PC-9 (cell line): ENCODE data around the gene SPATS2. TPM values are rescaled to one million over a fixed set of nuclear protein-coding genes. Genes with fewer than 3 reads are reported as not detected.

Experiments used
- BruUV-seq: library from RNA; stranded (reverse); fragments of 400-500 nt; replicated peaks from 2 replicates; lab custom pipeline; 2021; lab: Mats Ljungman, UMichigan
- CTCF ChIA-PET: fragments of 300-600 bp; sonication (Branson Sonifier 250); formaldehyde crosslinking; loops from one replicate; lab custom pipeline; 2022; ENCODE audit warnings: antibody characterized with exemption; lab: Charles Lee
- POLR2A ChIA-PET: fragments of 300-600 bp; sonication (Branson Sonifier 250); formaldehyde crosslinking; loops from one replicate; lab custom pipeline; 2022; ENCODE audit warnings: antibody characterized with exemption; ENCODE audit not compliant: unreplicated experiment; lab: Charles Lee
- DNase-seq, 2 experiments: peaks; one replicate each; pipeline versions ENCODE4 v3.0.0 to v3.0.0-alpha.2; 2015 to 2022; ENCODE audit warnings: mixed read lengths in 1 of 2
- H2AFZ ChIP-seq: fragments of 200-600 bp; sonication (generic); 2 replicates; pipeline ENCODE4 v1.8.1; 2017; ENCODE audit warnings: antibody characterized with exemption
- H3F3A ChIP-seq: fragments of 200-600 bp; sonication (generic); 2 replicates; pipeline ENCODE4 v1.8.1; 2017; ENCODE audit warnings: antibody characterized with exemption, mild to moderate bottlenecking, low read depth; ENCODE audit not compliant: insufficient read depth
- H3K27ac ChIP-seq: fragments of 200-600 bp; sonication (generic); 2 replicates; pipeline ENCODE4 v1.6.1; 2016; ENCODE audit warnings: mixed run types
- H3K27me3 ChIP-seq: fragments of 200-600 bp; sonication (generic); 2 replicates; pipeline ENCODE4 v1.6.1; 2016; ENCODE audit warnings: low read depth, mixed run types; ENCODE audit not compliant: insufficient read depth
- H3K36me3 ChIP-seq: fragments of 200-600 bp; sonication (generic); 2 replicates; pipeline ENCODE4 v1.6.1; 2016; ENCODE audit warnings: low read depth, mixed run types
- H3K4me1 ChIP-seq: fragments of 200-600 bp; sonication (generic); replicated peaks from 2 replicates; pipeline ENCODE4 v1.6.1; 2016; ENCODE audit warnings: mixed run types; ENCODE audit not compliant: insufficient read depth
- H3K4me2 ChIP-seq: fragments of 200-600 bp; sonication (generic); 2 replicates; pipeline ENCODE4 v1.6.1; 2017; ENCODE audit warnings: mixed run types
- H3K4me3 ChIP-seq: fragments of 200-600 bp; sonication (generic); 2 replicates; pipeline ENCODE4 v1.6.1; 2016; ENCODE audit warnings: mixed run types
- H3K79me2 ChIP-seq: fragments of 200-600 bp; sonication (generic); 2 replicates; pipeline ENCODE4 v1.6.1; 2017; ENCODE audit warnings: low read depth, mixed run types
- H3K9me2 ChIP-seq: fragments of 200-600 bp; sonication (generic); 2 replicates; pipeline ENCODE4 v1.8.1; 2017; ENCODE audit warnings: mild to moderate bottlenecking; ENCODE audit not compliant: insufficient read depth
- H3K9me3 ChIP-seq: fragments of 200-600 bp; sonication (generic); 2 replicates; pipeline ENCODE4 v1.8.1; 2016; ENCODE audit warnings: low read depth; ENCODE audit not compliant: insufficient read depth
- H4K20me1 ChIP-seq: fragments of 200-600 bp; sonication (generic); 2 replicates; pipeline ENCODE4 v1.8.1; 2017; ENCODE audit not compliant: insufficient read depth
- CTCF ChIP-seq: fragments of 200-600 bp; sonication (generic); conservative IDR thresholded peaks from 2 replicates; pipeline ENCODE4 v1.6.1; 2017; ENCODE audit warnings: mixed run types, antibody characterized with exemption, mild to moderate bottlenecking, moderate library complexity
- EZH2 ChIP-seq: fragments of 200-600 bp; sonication (generic); IDR thresholded peaks from 2 replicates; pipeline ENCODE4 v1.8.0; 2017; ENCODE audit warnings: antibody characterized with exemption, low read depth
- intact Hi-C: fragments of 100-400 bp; cut with micrococcal nuclease; formaldehyde crosslinking; loops from one replicate; pipeline ENCODE4 v1.10.0; 2022; ENCODE audit not compliant: unreplicated experiment
- total RNA-seq: library from RNA; stranded (reverse); gene quantifications from 2 replicates; pipeline ENCODE4 v1.2.3, GENCODE V29; 2021

SPATS2 gene
- total RNA-seq, 1 experiment from 2014 or later = 65.1 TPM

DNA sequence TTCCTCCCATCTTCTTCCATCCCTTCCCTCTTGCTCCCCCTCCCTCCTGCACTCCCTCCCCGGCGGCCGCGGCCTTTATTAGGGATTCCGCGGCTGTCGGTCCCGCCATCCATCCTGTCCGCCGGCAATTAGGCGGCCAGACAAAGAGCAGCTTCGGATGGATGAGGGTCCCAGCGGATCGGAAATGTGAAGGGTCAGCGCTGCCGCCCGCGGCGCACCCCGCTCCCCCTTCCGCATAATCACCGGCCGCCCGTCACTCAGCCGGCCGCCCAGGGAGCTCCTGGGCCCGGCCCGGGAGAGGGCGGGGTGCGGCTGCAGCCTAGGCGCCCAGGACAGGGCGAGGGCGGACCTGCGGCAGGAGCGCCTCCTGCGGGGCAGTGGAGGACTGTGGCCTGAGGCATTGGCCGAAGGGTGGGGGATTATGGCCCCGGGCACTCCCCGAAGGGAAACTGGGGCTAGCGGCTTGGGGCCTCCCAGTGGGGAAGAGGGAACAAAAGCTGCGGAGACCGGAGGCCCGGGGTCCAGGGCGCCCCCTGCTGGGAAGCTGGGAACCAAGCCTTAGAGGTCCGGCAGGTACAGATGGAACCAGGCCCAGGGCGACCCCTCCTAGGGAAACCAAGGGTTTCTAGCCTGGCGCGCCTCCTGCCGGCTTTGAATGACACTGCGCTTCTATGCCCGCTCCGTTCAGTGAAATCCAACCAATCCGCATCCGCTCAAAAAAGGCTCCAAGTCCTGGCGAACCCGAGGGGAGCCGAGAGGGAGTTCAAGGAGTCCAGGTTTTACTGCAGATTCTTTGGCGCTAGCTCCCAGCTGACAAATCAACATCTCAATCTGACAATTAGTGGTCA, 25.0 kb upstream of the SPATS2 start:
- Histone ChIP-seq H2AFZ (no peak overlapping the region), H3K27ac (no peak overlapping the region), H3K4me2 (peak overlapping the region; percentile 26; the same call in 1 of the 2 replicates), H3K27me3 (peaks cover 44% of the 10 kb centered on the region), H4K20me1 (no peaks in the 10 kb centered on the region), H3K9me2 (no peaks in the 10 kb centered on the region), H3K9me3 (no peaks in the 10 kb centered on the region), H3K4me3 (no peak overlapping the region), H3K79me2 (no peaks in the 10 kb centered on the region), H3K4me1 (peaks cover 19% of the 10 kb centered on the region), H3F3A (peaks cover 12% of the 10 kb centered on the region; the same call in 1 of the 2 replicates), H3K36me3 (no peaks in the 10 kb centered on the region)
- intact Hi-C loops = loop anchor here (5.0 kb wide), 1 partner anchor 280 kb away; the partner anchor contains the start of gene KMT2D
- CTCF ChIA-PET = interaction anchor here (0.5 to 1.2 kb wide), 4 partner anchors 13 to 322 kb away, joined by 3 to 6 read pairs (median 4); no protein-coding TSS in a partner anchor
- TF ChIP-seq EZH2 (no peak), CTCF (peak; percentile 71)
- POLR2A ChIA-PET = interaction anchor here (0.6 kb wide), 1 partner anchor 100 kb away, joined by 7 read pairs; no protein-coding TSS in a partner anchor
- peak in 1 of 2 experiments; percentile 74 for DNase-seq
- no TSS peak for BruUV-seq

DNA sequence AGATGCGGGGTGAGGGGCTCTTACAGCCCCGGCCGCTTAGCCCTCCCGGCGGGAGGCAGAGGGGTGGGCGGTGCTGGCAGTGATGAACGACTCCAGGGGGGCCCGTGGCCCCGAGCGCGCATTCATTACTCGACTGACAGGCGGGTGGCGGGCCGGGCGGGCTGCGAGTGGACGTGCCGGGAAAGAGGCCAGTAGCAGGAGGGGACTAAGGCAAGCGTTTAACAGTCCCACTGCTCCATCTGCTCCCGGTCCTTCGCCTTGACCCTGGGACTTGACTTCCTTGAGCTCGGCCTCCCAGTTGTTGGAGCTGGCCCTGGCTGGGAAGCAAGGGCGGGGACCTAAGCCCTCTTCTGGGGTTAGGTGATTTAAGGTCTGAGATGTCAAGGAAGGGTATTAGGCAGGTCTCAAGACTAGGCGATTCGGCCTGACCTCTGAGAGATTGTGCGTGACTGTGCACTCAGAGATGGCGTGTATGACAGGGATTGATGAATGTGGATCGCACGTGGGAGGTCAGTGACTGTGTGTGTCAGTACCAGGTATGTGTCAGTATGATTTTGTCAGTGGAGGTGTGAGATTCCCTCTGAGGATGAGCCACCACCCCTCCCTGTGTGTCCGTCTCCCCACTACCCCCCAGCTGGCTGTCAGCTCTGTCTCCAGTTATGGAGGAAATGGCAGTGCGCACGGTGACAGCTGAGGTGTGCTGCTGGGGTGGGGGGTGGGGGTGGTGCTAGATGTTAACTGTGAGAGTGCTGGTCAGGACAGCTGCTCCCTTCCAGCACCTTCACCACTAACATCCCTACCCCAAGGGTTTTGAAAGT, 24.1 kb upstream of the SPATS2 start:
- Histone ChIP-seq H3K27me3 (peaks cover 45% of the 10 kb centered on the region), H3K4me3 (no peak overlapping the region)

More for the DNA sequence above, 24.1 kb upstream of the SPATS2 start:
- Histone ChIP-seq H3K9me2 (no peaks in the 10 kb centered on the region), H4K20me1 (no peaks in the 10 kb centered on the region), H2AFZ (no peak overlapping the region), H3K79me2 (no peaks in the 10 kb centered on the region), H3K27ac (no peak overlapping the region), H3K36me3 (no peaks in the 10 kb centered on the region), H3K4me2 (peak overlapping the region; percentile 26; the same call in 1 of the 2 replicates), H3K4me1 (peaks cover 26% of the 10 kb centered on the region), H3K9me3 (no peaks in the 10 kb centered on the region), H3F3A (peaks cover 12% of the 10 kb centered on the region; the same call in 1 of the 2 replicates)
- no TSS peak for BruUV-seq
- ChIA-PET CTCF (interaction anchor here (0.6 to 1.2 kb wide), 3 partner anchors 12 to 77 kb away, joined by 3 to 6 read pairs (median 4); no protein-coding TSS in a partner anchor), POLR2A (interaction anchor here (0.6 kb wide), 1 partner anchor 100 kb away, joined by 7 read pairs; no protein-coding TSS in a partner anchor)
- DNase-seq = no peak
- intact Hi-C loops = loop anchor here (5.0 kb wide), 1 partner anchor 281 kb away; the partner anchor contains the start of gene KMT2D
- TF ChIP-seq EZH2 = no peak
- TF ChIP-seq CTCF = no peak
